Endometrium (tissue), 2 donors: ENCODE measurements around the gene FYN.

Source experiments
- FAIRE-seq: peaks from 2 replicates; lab custom pipeline; 2012; peaks lifted over from hg19 to GRCh38; lab: Jason Lieb, UNC
- donor health status: control.
- donor health status: control.

FYN gene

DNA sequence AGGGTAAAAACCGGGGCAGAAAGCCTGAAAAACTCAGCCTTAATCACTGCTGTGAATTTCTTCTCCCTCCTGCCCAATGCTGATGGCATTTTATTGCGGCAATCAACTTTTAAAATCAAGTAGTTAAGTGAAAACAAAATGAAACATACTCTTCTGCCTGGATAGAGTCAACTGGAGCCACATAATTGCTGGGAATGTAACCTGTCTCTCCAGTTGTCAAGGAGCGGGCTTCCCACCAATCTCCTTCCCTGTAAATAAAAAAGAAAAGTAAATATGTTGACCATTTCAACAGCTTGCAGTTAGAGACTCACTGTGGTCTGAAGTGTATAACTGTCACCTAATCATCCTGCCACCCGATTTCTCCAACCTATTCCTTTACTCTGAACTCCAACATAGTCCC is 165.5 kb downstream of the FYN start:
- no peak for FAIRE-seq

DNA sequence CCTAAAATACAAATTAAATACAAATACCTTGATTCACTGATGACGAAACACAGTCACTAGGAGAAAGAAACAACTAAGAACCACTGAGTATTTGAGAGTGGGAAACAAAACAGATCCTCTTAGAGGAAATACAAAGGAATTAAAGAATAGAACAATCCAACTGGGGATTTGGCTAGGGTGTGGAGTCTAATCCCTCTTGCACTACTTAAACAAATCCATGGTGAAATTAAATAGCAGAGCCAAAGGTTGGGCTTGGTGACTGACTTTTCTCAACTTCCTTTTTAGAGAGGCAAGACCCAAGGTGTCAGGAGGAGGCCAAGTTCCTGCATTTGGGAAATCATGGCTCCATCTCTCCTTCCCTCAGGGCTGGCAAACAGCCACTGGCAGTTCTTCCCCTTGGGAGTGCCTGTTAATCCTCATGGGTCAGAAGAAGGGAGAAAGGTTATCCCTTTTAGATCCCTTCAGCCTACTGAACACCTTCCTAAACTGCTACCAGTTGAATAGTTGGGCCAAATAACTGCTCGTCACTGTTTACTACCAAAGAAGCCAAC is 166.3 kb downstream of the FYN start:
- FAIRE-seq: no peak

DNA sequence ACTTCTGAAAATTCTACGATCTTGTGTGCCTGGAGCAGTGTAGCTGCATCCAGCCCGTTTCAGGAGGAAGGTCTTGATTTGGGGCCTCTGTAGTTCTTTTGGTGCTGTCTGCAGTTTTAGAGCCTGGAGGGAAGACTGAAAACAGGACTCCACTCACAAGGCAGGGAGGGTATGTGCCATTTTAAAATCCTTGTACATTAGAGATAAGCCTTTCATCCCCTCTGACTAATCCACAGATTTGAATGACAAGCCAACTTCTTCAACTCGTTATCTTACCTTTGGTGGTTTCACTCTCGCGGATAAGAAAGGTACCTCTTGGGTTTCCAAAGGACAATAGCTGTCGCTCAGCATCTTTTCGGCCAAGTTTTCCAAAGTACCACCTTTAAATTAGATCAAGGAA is 169.5 kb downstream of the FYN start:
- FAIRE-seq: no peak

DNA sequence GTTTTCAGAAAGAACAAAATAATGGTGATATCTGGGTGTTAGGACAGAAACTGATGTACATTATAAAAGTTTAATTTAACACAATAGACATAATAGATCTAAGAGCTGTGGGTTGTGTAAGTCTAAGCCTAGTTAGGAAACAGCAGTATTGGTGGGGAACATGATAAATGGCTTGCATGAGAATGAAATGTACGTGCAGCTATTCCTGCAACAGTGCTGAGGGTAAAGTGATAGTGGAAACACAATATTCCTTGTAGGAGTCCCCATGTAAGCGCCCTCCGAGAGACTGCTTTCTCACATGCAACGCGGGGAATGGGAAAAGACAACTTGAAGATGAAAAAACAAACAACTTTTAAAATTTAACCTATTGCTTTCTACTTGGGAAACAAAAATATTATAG is 171.0 kb downstream of the FYN start:
- FAIRE-seq: no peak

DNA sequence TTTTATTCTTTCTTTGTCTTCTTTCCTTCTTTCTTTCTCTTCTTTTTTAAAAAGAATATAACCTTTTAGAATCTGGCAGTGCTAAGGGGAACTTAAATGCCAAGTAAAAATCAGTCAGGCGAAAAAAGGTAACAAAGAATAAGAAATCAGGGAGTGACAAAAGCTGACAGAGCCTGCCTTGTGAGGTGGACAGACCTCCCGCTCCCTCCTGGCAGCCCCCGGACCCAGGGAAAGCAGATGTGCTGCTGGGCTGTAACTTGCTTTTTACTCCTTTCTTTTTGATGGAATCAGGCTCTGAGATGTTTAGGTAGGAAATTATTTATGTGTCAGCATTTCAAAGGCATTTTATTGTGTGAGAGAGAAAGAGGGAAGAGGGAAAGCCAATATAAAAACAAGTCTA is 172.1 kb downstream of the FYN start:
- FAIRE-seq: no peak

DNA sequence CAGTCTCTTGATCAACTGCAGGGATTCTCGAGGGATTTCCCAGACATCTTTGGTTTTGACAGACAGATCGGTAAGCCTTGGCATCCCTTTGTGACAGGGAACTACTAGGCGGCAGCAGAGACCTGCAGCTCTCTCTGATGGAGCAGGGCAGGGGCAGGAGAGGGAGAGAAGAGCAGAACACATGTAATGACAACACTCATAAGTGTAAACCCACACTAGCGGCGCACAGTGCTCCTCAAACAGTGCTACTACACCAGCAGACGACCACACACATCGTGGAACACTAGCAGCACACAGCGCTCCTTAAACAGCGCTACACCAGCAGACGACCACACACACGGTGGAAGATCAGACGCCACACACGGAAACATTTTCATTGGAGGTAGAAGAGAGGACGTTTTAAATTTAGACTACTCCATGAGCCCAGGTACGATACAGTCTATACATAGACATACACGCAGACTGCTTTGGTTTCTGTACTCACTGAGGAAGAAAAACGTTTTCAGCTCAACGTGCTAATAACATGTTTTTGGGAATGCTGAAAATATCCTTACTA is 173.0 kb downstream of the FYN start:
- no peak for FAIRE-seq

DNA sequence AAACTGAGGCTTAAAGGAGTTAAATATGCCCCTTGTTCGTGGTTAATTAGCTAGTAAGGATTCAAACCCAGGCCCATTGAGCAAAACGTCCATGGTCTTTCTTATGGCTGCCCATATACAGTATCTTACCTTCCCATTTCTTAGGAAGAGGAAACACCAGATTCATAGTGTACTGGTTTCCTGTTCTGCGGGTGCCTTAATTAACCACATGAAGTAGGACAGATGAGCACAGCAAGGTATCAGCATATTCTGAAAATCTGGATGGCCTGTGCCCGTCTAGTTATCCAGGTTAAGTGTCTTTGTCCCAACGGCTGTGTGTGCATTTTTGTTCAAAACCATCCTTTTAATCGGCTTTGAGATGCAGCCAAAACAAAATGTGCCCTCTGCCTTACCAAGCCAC is 174.1 kb downstream of the FYN start:
- FAIRE-seq: no peak

DNA sequence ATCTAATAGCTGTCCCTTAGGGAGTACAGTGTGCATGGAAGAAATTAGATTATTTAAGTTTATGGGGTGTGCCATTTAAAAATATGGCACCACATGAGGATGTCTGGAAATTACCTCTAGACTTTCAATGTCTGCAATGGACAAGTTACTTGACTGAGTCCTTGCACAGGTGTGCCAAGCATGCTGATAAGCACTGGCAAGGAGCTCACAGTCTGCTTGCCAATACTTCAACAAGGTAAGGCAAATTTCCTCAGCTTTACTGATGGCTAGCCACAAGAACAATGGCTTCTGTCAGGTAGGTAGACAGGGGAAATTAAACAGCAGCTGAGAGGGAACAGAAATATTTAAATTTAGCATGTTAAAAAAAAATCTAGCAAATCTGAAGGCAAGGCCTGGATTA is 176.4 kb downstream of the FYN start:
- FAIRE-seq: no peak

DNA sequence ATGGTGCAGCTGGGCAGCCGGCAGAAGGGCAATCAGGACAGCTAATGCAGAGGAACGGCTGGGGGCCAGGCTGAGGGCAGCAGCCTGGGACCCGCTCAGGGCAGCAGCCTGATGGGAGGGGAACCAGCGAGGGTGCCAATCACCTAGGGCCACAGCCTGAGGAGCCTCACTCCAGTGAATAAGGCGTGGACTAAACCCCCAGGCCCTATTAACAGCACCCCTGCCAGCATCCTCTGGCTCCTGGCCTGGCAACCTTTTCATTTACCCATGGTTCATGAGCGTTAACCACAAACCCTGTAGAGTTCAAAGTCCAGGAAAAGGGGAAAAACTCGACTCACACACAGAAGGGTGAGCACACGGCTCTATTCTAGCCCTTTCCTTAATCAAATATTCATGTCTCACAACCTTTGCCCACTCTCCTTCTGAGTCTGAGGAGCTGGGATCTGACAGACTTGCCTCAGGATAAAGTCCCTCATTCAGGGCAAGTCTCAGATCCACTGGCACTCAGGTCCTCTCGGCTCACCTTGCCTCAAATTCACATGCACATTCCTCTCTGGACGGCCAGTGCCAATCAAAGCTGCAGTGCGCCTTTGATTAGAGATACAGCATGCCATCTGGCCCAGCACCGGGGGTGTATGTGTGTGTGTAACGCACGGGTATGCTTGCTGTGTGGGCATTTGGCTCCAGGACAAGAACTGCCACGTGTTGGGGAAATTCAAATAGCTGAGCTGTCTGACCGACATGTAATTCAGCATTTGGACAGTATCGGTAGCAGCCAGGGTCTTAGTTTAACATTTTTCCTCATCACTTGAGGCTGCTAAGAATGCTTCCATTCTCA is 180.7 kb downstream of the FYN start:
- FAIRE-seq: no peak

DNA sequence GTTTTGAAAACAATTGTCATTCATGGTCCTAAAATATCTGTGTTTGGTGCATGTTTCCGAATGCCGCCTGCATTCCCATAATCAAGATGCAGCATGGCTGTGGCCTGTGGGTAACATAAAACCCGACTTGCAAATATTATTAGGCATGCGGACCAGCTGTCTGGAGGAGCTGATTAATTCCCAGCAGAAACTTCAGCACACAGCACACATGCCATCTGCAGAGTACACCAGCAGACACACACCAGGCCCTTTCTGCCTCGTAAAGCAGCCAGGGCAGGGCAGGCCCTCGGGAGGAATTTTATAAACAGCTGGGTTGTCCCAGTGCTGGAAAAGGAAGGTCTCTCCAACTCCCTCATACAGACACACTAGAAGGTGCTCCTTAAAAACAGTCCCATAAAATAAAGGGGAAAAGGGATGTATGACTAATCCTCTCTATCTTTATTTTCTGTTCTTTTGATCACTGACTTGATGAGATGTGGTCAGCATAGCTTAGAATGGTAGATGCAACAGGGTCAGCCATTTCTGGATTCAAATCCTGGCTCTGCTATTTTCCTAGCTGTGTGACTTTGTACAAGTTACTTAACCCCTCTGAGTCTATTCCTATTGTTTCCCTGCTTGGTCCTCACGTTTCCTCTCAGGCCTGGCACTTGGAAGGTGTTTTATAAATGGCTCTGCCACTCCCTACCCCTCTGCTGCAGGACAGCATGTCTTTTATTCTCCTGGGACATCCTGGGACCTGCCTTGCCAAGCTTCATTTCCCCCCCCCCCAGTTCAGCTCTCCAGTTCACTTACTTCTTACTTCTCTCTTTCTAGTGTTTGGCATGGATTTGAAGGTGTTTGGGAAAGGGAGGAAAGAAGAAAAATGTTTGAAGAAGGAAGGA is 181.7 kb downstream of the FYN start:
- FAIRE-seq: peak; percentile 85

DNA sequence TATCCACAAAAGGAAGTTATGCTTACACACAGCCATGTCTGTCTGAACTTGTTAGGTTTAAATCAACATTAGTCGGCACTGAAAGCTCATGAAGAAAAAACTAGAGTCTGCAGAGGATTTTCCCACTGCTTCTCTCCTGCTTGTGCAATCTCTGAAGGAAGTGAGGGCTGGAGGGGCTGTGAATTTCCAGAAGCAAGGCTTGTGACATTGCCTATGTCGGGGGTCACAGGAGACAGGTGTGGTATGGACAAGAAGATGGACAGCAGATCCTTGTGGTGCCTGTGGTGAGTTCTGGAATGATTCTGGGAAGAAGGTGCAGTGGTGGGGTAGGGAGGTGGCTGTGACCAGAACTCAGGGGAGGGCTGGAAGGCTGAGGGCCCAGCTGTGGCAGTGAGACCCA is 183.3 kb downstream of the FYN start:
- no peak for FAIRE-seq

DNA sequence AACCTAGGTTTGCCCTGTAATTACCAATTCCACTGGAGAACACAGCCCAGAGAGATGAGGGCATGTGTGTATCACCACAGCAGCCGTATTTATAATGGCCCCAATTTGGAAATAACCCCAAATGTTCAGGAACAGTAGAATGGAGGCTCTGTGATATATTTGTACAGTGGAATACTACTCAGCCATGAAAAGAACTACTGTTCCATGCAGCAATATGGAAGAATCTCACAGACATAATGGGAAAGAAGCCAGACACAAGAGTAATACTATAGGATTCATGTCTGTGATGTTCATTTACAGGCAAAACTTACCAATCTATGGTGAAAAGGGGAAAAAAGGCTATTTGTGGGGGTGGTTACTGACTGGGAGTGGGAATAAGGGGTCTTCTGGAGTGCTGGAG is 183.8 kb downstream of the FYN start:
- no peak for FAIRE-seq

DNA sequence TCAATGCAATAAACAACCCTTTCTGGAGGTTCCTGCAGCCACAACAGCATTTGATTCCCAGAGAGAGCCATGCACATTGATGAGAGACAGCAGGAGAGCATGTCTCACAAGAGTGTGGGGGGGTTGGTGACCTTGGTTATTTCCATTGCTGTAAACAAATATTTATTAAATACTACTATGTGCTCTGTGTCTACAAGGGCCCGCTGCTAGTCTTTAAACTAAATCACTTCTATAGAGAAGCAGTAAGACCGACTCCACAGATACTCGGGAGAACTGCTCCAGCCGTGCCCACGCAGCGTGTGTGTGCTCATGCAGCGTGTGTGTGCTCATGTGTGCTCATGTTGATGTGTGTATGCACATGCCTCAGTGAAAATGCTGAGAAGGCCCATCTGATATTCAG is 184.9 kb downstream of the FYN start:
- FAIRE-seq: no peak

DNA sequence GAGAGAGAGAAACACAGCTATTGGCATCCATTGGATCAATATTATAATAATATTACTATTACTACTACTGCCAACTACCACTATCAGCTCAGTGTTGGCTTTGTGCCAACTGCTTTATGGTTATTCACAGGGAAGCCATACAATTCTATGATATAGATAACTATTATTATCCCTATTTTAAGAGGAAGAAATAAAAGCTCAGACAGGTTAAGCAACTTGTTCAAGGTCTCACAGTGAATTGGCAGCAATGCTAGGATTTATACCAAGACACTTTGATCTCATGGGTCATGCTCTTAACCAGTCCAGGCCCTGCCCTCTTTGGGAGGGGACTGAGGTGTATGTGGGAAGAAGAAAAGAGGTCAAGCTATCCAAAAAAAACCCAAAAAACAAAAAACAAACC is 185.6 kb downstream of the FYN start:
- FAIRE-seq: no peak

DNA sequence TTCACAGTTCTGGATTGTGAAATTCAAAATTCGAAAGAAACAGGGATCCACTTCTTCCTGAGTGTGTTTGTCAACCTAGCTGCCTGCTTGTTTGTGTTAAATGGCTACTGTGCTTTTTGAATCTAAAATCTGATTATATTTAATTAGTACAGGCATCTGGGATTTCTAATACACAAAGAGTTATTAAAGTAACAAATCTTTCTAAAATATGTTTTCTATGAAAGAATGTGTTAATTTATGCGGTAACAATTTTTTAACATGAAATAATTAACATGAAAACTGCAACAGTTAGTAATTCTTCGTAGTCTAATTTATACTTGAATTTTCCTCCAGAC is 186.4 kb downstream of the FYN start:
- FAIRE-seq: peak; percentile 53

DNA sequence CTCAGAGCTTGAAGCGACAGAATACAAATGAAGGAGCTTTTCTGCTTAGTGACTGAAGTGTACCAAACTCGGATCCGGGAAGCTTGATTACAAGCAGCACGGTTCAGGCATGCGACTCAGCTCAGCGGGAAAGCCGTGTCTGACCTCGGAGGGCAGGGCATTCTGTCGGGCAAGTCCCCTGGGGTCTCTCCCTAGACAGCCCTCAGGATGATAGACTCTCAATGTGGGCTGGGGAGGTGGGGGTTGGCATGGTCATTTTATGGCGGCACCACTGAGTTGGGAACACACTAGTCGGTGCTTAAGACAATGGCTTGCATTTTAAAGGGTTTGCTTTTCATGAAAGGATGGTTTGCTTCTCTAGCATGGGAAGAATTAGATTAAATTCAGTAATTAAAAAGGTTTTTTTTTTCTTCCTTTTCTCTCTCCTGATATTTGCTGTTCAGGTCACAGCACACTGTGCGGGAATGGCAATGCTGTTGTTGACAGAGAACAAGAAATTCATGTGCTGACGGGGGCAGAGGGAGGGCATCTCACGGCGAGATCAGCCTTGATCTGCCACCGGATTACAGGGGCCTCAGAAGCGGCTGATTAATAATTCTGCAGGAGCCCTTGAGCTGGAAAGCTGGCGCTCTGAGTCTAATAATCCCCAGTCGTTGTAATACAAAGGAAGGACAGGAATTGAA is 186.9 kb downstream of the FYN start:
- FAIRE-seq: no peak

DNA sequence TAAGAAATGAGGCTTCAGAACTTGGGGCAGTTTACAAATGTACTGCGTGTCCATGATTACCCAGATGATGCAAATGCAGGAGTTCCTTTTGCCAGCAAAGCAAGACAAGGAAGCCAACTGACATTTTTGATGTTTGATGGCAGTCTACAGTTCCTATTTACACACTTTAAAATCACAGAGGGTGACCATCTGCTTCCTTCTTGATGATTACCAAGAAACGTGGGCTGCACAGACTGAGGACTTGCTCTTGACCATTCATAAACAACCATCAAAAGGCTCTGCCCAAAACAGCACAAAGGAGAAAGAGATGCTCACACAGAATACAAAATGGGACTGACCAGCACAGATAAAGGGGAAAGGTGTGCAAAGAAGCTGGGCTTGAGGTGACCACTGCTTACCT is 187.7 kb downstream of the FYN start:
- FAIRE-seq: no peak

DNA sequence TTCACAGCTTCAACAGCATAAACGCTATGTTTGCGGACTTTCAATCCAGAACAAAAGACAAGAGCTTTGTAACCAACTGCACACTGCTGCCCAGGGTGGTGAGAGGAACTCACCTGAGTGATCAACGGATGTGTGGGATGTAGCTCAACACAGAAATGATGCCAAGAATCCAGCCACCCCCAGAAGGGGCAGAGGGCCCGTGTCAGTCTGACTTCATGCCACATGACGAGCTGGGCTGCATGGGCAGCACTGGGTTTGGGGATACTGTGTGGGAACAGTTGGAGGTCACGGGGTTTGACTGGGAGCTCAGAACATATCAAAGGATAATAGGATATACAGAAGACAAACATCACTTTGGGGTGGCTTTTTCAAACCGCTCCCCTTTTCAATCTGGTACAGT is 188.2 kb downstream of the FYN start:
- no peak for FAIRE-seq

DNA sequence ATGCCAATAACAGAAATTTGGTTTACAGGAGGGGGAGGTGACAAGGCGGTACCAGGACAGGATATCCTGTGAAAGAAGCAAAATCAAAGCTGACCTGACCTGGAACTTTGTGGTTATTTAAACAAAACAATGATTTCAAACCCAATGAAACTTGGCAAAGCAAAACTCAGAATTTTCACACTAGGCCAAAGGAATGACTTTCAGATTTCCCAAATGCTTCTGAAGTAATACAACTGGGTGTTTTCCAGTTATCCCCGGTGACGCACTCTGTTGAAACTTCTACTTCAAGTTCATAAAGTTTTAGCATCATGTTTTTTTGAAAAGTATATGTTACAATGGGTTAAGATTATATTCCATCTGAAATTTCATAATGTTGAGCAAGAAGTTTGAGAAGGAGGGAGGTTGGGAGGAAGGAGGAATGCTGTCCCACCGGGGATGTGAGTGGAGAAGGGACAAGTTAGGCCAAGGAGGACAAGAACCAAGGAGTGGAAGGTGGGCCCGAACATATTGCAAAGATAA is 189.4 kb downstream of the FYN start:
- peak; percentile 97 for FAIRE-seq

DNA sequence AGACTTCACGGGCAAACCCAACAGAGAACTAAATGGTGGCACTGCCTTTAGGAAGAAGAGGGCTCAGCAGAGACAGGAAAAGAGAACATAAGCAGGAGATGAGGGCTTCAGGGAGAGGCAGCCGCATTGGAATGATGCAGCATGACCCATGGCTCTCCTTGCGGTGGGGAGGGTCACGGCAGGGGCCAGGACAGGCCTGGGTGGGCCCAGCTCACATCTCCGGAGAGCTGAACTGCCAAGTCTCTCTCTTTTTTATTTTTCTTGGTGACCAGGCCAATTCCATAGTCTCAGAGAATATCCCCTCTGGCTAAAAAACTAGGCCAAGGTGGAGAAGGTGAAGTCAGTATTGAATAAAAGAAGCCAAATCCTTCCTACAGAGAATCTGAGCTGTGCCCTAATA is 190.1 kb downstream of the FYN start:
- no peak for FAIRE-seq

DNA sequence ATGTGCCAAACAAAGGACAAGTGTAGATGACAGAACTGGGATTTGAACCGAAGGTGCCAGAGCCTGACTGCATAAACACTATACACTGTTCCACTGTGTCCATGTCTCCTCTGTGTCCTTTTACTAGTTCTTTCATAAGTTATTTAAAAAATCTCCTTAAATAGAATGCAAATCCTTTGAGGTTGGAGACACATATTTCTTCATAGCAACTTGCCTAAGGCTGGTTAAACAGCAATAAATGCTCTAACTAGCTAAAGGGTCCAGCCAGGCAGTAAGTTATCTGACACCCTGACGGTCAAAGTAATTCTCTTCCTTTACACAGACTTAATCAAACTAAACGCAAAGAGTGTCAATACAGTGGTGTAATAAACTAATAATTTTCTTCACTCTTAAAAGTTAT is 191.4 kb downstream of the FYN start:
- FAIRE-seq: no peak
